HG02884 (cell line): Measurements from ENCODE around the gene PGBD4.
A peak's percentile ranks its signal among the peaks of the same experiment; 100 is the strongest.

ENCODE experiments used
- ATAC-seq: cut with Tn5 transposase; IDR thresholded peaks from one replicate; pipeline ENCODE4 v1.9.1; 2021; ENCODE audit warnings: mild to moderate bottlenecking, moderate library complexity; ENCODE audit not compliant: unreplicated experiment

The PGBD4 gene

GRCh38 chr15:34101366-34102174 is at the start of gene PGBD4, which contains the start of gene EMC7:
TSS of gene PGBD4 (plus strand) at chr15:34102083. CDS start at chr15:34102532, 449 bp downstream.
TSS of gene EMC7 (minus strand) at chr15:34101862. CDS start at chr15:34101839, 23 bp downstream.
- ATAC-seq = peak; percentile 97

- ATAC-seq = no peak
Observed at GRCh38 chr15:34054081-34054707, 47.7 kb upstream of the PGBD4 start.

- no peak for ATAC-seq
Observed at GRCh38 chr15:34055868-34056595, 45.9 kb upstream of the PGBD4 start.

- ATAC-seq = no peak
Observed at GRCh38 chr15:34056911-34057310, 45.0 kb upstream of the PGBD4 start.

GRCh38 chr15:34059476-34059875 is 42.4 kb upstream of the PGBD4 start:
- no peak for ATAC-seq

- ATAC-seq = no peak
Observed at GRCh38 chr15:34059946-34060345, 41.9 kb upstream of the PGBD4 start.

GRCh38 chr15:34064438-34064837 is 37.4 kb upstream of the PGBD4 start:
- no peak for ATAC-seq

- no peak for ATAC-seq
Observed at GRCh38 chr15:34065261-34065660, 36.6 kb upstream of the PGBD4 start.

- ATAC-seq = no peak
Observed at GRCh38 chr15:34065941-34066340, 35.9 kb upstream of the PGBD4 start.

GRCh38 chr15:34070003-34070402 is 31.9 kb upstream of the PGBD4 start:
- ATAC-seq = no peak

- ATAC-seq = no peak
Observed at GRCh38 chr15:34076785-34077184, 25.1 kb upstream of the PGBD4 start.

GRCh38 chr15:34078900-34079299 is 23.0 kb upstream of the PGBD4 start:
- no peak for ATAC-seq

- ATAC-seq = no peak
Observed at GRCh38 chr15:34079904-34080303, 22.0 kb upstream of the PGBD4 start.

- ATAC-seq = no peak
Observed at GRCh38 chr15:34084086-34084485, 17.8 kb upstream of the PGBD4 start.

- no peak for ATAC-seq
Observed at GRCh38 chr15:34085746-34086145, 16.1 kb upstream of the PGBD4 start.

- ATAC-seq = no peak
Observed at GRCh38 chr15:34099914-34100313, 2.0 kb upstream of the PGBD4 start.

GRCh38 chr15:34102175-34102925 is 467 bp downstream of the PGBD4 start:
- ATAC-seq = no peak

GRCh38 chr15:34106423-34106822 is 4.5 kb downstream of the PGBD4 start:
- no peak for ATAC-seq

GRCh38 chr15:34107315-34107714 is 5.4 kb downstream of the PGBD4 start:
- ATAC-seq = no peak

GRCh38 chr15:34109797-34110663 is 8.1 kb downstream of the PGBD4 start:
- ATAC-seq = no peak
